HEK293 (cell line): ENCODE results near the gene FIGNL1.
"Not testable (repeated sequence)": the region's sequence is repeated elsewhere in the genome, so short reads cannot be mapped to it uniquely, and the experiment has no call there.

Source experiments
- CTCF ChIP-seq: fragments of 450-650 bp; formaldehyde crosslinking; IDR thresholded peaks from 2 replicates; pipeline ENCODE4 v1.5.1; 2016; ENCODE audit warnings: missing biosample characterization, missing genetic modification characterization
- SCRT1 ChIP-seq: fragments of 450-650 bp; formaldehyde crosslinking; IDR thresholded peaks from 2 replicates; pipeline ENCODE4 v1.5.1; 2016; ENCODE audit warnings: missing biosample characterization, missing genetic modification characterization, borderline replicate concordance
- SETDB1 ChIP-seq: IDR thresholded peaks from one replicate; pipeline ENCODE4 v1.6.1; 2017; ENCODE audit warnings: mild to moderate bottlenecking, low read length, moderate library complexity, mixed read lengths; ENCODE audit not compliant: insufficient read length
- ZNF266 ChIP-seq: fragments of 450-650 bp; formaldehyde crosslinking; IDR thresholded peaks from 2 replicates; pipeline ENCODE4 v1.5.1; 2016; ENCODE audit warnings: missing biosample characterization, missing genetic modification characterization, low read depth
- TF ChIP-seq, protein P1 (sequence below): sonication (generic); formaldehyde crosslinking; IDR thresholded peaks from 2 replicates; pipeline ENCODE4 v1.8.1; 2022; ENCODE audit warnings: mild to moderate bottlenecking, moderate library complexity, missing genetic modification reagents
- TF ChIP-seq, protein P2 (sequence below): fragments of 450-650 bp; formaldehyde crosslinking; IDR thresholded peaks from 2 replicates; pipeline ENCODE4 v1.5.1; 2016; ENCODE audit warnings: missing biosample characterization, missing genetic modification characterization, borderline replicate concordance

DNA sequence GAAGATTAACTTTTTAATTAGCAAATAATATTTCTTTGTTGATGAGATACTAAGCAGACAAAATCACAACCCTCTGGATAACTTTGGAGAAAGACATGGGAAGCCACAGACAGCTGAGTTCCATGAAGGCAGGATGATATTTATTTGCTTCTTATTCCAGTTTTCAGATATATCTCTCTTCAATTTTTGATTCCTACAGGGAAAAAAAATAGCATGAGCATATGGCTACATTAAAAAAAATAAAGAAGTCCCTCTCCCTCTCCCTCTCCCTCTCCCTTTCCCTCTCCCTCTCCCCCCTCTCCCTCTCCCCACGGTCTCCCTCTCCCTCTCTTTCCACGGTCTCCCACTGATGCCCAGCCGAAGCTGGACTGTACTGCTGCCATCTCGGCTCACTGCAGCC, 8.5 kb upstream of the FIGNL1 start:
- not testable (repeated sequence) for TF ChIP-seq SETDB1; CTCF; ZNF266 (tag by site-specific recombination); SCRT1 (tag by site-specific recombination)
- TF ChIP-seq, protein P1, sequence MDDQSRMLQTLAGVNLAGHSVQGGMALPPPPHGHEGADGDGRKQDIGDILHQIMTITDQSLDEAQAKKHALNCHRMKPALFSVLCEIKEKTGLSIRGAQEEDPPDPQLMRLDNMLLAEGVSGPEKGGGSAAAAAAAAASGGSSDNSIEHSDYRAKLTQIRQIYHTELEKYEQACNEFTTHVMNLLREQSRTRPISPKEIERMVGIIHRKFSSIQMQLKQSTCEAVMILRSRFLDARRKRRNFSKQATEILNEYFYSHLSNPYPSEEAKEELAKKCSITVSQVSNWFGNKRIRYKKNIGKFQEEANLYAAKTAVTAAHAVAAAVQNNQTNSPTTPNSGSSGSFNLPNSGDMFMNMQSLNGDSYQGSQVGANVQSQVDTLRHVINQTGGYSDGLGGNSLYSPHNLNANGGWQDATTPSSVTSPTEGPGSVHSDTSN (CRISPR knock-in tag) = not testable (repeated sequence)
- TF ChIP-seq, protein P2, sequence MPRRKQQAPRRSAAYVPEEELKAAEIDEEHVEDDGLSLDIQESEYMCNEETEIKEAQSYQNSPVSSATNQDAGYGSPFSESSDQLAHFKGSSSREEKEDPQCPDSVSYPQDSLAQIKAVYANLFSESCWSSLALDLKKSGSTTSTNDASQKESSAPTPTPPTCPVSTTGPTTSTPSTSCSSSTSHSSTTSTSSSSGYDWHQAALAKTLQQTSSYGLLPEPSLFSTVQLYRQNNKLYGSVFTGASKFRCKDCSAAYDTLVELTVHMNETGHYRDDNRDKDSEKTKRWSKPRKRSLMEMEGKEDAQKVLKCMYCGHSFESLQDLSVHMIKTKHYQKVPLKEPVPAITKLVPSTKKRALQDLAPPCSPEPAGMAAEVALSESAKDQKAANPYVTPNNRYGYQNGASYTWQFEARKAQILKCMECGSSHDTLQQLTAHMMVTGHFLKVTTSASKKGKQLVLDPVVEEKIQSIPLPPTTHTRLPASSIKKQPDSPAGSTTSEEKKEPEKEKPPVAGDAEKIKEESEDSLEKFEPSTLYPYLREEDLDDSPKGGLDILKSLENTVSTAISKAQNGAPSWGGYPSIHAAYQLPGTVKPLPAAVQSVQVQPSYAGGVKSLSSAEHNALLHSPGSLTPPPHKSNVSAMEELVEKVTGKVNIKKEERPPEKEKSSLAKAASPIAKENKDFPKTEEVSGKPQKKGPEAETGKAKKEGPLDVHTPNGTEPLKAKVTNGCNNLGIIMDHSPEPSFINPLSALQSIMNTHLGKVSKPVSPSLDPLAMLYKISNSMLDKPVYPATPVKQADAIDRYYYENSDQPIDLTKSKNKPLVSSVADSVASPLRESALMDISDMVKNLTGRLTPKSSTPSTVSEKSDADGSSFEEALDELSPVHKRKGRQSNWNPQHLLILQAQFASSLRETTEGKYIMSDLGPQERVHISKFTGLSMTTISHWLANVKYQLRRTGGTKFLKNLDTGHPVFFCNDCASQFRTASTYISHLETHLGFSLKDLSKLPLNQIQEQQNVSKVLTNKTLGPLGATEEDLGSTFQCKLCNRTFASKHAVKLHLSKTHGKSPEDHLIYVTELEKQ = not testable (repeated sequence)
